GM21381 (cell line): Measurements from ENCODE around the gene ICOSLG.
"Not testable (repeated sequence)": the region's sequence is repeated elsewhere in the genome, so short reads cannot be mapped to it uniquely, and the experiment has no call there.

ENCODE experiments used
- ATAC-seq: cut with Tn5 transposase; IDR thresholded peaks from one replicate; pipeline ENCODE4 v1.9.1; 2021; ENCODE audit warnings: mild to moderate bottlenecking, moderate library complexity; ENCODE audit not compliant: unreplicated experiment

The ICOSLG gene

DNA sequence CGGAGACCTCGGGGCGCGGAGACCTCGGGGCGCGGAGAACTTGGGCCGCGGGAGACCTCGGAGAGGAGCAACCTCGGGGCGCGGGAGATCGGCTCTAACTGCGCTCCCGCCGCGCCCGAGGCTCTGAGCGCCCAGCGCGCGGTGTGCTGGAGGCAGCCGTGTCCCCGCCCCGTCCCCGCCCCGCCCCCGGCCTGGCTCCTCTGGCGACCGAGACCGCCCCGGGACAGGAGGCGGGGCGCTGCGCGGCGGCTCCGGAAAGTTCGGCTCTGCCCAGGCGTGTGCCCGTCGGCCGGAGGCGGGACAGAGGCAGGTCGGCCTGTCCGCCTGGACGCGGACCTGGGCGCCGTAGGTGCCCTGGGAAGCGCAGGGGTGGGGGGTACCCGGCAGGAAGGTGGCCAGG is at the start of gene ICOSLG:
Gene ICOSLG, minus strand, starts transcription at position 102 of the 400 bp plus-strand sequence. CDS start 126 bp downstream, outside the sequence.
- ATAC-seq, result peak; percentile 38

- no peak for ATAC-seq
Measured at GRCh38 chr21:44289381-44290010, 48.8 kb upstream of the ICOSLG start.

- no peak for ATAC-seq
Measured at GRCh38 chr21:44288251-44289110, 47.7 kb upstream of the ICOSLG start.

- no peak for ATAC-seq
Measured at GRCh38 chr21:44286716-44287632, 46.2 kb upstream of the ICOSLG start.

- no peak for ATAC-seq
Measured at GRCh38 chr21:44286086-44286715, 45.5 kb upstream of the ICOSLG start.

- no peak for ATAC-seq
Measured at GRCh38 chr21:44285138-44285992, 44.6 kb upstream of the ICOSLG start, which contains the start of gene AIRE. AIRE (plus strand) TSS chr21:44285876; CDS start chr21:44286007, 131 bp downstream.

DNA sequence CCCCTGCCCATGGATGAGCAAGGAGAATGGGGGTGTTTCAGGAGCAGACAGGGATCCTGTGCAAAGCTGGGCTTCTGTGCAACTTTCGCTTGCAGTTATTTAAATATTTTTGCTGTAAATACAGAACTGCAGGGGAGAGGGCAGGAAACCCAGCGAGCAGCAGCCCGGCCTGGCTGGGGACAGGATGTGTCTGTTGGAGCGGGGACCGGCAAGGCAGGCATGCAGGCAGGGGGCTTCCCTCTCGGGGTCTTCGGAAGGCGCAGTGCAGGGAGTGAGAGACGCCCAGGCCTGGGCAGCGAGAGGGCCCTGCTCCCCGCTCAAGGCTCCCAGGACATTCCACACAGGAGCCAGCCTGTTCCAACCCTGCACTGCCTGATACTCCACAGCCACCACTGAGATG is 43.2 kb upstream of the ICOSLG start:
- no peak for ATAC-seq

- not testable (repeated sequence) for ATAC-seq
Measured at GRCh38 chr21:44283211-44283785, 42.6 kb upstream of the ICOSLG start.

- no peak for ATAC-seq
Measured at GRCh38 chr21:44282370-44282769, 41.6 kb upstream of the ICOSLG start.

DNA sequence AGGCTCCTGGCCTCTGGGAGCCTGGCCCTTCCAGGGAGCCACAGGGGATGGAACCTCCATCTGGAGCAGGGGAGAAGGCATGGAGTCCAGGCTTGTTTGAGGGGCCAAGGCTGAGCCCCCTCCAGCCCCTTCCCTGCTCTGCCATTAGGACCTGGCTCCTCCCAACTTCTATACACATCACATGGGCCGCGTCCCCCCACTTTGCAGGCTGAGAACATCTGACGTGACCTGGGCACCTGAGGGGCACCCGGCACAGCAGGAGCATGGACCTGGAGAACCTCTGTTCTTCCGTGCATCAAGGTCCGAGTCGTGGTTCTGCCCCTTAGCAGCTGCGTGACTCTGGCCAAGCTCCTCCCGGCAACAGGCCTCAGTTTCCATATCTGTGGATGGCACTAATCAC is 41.1 kb upstream of the ICOSLG start:
- no peak for ATAC-seq

GRCh38 chr21:44279354-44280260 is 38.9 kb upstream of the ICOSLG start:
- no peak for ATAC-seq

GRCh38 chr21:44275041-44275440 is 34.3 kb upstream of the ICOSLG start:
- ATAC-seq, result no peak

DNA sequence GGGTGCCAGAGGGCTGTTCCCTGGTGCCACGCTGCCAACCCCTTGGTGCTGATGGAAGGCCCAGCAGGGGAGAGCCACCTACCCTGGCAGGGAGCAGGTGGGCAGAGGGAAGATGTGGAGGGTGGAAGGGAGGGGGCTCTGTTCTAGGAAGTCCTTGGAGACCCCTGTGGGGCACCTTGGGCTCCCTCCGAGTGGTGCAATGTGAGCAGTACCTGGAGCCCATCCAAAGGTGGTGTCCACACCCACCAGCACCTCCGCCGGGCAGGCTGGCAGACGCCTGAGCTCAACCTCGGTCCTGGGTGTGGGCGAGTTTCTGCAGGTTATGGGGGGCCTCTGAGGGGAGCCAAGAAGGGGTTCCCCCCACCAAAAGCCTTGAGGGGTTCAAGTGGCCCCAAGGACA is 32.3 kb upstream of the ICOSLG start:
- no peak for ATAC-seq

DNA sequence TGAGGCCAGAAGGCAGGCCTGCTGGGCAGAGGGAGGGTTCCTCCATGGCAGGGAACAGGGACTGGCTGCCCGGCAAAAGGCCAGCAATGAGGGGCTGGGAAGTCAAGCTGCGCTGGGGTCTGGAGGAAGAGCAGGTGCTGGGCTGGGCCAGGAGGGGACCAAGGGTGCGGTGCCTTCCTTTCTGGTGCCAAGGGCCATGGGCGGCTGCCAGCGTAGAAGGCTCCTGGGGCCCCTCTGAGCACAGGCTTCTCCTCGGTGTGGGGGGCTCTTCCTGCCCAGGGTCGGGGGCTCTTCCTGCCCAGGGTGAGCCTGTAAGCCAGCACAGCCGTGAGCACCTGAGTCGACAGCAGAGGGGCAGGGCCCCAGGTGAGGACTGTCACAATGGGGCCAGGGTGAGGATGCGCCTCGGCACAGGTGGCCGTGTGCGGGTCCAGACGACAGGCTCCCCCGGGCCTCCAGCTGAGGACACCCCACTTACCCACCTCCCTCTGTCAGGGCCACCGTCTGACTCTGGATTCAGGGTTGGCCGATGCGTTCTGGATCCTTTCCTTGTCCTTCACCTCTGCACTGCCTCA is 31.6 kb upstream of the ICOSLG start:
- no peak for ATAC-seq

DNA sequence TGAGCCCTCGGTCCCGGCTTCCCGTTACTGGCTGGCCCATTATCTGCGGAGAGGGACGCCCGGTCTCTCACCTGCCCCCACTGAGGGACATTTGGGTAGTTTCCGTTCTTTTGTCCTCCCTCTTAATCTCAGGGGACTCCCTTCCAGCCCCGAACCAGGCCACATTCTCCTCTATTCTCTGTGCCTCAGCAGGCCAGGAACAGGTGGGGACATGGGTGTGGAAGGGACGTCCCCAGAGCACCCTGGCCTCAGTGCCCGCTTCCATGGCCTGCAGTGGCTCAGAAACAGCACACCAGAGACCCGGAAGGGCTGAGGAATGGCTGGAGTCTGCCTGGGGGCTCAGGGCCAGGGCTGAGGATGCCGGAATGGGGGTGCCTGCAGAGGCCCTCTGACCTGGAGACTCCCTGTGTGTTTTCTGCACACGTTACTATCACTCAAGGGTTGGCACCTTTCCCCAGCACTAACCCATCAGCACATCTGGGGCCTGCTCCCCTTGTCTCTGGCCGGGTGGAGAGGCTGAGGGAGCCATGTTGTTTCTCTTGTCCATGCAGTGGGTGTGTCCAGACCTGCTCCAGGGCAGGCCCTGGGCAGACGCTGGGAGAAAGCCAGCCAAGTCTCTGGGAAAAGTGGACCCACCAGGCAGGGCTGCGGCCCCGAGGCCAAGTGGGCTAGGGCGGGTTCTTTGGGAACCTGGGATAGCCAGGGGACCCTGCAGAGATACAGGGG is 31.0 kb upstream of the ICOSLG start:
- no peak for ATAC-seq

DNA sequence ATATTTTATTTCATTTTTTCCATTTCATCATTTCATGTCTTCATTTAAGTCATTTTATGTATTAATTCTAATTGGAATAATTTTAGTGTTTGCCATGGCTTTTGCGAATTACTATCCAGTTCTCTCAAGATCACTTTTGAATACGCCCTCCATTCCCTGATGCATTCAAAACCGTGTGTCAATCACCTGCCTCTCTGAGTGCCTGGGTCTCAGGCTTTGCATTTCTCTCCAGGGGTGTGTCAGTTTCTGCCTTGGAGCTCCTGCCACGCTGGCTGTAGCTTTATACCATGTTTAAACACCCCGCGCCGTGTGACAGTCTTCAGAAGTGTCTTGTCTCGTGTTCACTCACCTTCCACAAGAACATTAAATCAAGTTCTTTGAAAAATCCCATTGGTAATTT is 28.3 kb upstream of the ICOSLG start:
- no peak for ATAC-seq

DNA sequence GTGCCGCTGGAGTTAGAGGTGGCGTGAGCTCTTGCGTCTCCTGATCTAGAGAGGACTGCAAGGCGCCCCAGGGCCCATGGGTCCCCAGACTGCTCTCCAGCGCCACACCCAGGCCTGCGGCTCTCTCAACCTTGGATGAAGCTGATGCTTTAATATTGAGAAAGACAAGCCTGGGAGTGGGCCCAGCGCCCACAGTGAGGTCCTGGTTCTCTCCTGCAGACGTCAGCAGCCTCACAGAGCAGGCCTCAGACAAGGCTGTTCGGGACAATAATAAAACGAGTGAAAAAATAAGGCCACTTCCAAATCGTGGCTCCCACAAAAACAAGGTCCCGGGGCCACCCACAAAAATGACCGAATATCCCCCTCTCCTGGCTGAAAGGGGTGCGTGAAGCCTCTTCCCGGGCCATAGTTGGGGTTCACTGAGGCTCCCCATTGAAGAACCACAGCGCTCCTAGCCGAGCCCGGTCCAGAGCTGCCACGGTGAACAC is 27.0 kb upstream of the ICOSLG start:
- ATAC-seq, result no peak
